DMS79 treated with DMSO at 0.1 percent for 48 hours (cell line): ENCODE measurements around the gene CPSF4L.
"Not testable (repeated sequence)": the region's sequence is repeated elsewhere in the genome, so short reads cannot be mapped to it uniquely, and the experiment has no call there.

ENCODE experiments used
- DNase-seq: peaks from one replicate; lab custom pipeline; 2025; lab: John Stamatoyannopoulos, UW

Gene CPSF4L

DNA sequence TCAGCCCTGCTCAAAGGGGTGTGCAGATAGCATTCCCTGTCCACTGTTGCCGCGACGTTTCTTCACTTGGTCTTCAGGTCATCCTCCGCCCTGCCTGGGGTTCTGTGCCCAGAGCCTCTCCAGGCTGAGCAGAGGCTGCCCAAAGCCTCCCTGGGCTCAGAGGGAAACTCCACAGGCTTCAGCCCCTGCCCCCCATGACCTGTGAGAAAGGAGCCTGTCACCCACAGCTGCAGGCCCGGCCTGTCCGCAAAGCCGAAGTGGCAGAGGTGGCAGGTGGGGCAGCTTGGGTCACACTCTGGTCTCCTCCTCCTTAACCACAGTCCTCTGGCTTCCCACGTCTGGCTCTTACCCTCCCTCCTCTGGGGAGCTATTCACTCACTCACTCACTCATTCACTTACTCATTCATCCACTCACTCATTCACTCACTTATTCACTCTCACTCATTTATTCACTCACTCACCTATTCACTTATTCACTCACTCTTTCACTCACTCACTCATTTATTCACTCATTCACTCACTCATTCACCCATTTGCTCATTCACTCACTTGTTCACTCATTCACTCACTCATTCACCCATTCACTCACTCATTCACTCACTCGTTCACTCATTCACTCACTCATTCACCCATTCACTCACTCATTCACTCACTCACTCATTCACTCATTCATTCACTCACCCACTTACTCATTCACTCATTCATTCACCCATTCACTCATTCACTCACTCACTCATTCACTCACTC is 7.1 kb upstream of the CPSF4L start:
- DNase-seq = no peak

DNA sequence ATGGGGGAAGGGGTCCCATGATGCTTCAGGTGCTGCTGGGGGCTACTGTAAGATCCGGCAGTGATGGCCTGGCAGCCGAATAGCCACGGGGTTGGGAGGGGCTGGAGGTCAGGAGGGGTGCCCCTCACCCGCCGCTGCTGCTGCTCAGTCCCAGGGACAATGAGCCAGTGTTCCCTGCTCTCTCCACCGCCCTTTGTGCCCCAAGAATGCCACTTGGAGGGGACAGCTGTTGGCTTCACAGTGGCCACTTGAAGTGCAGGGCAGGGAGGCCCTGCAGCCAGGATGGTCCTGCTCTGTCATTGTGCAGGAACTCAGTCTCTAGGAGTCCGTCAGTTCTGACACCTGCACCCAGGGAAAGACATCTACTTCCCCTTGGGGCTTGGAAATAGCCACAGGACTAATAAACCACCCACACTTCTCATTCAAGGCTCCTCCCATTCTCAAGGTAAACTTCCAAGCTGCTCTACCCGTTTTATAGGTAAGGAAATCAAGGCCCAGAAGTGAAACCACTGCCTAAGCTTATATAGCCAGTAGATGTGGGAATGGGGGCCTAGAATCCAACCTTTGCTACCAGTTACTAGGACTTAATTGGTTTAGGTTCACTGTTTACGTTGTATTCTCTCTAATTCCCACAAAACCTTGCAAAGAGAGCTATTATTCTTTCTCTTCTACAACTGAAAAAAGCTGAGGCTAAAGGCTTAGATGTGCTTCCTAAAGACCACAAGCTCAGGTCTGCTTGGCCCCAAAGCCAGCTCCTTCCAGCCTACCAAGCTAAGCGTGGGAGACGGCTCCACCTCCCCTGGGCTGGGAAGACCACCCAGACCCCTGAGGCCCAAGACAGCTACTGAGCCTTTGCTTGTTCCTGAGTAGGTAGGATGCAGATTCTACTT is 6.2 kb upstream of the CPSF4L start:
- no peak for DNase-seq

DNA sequence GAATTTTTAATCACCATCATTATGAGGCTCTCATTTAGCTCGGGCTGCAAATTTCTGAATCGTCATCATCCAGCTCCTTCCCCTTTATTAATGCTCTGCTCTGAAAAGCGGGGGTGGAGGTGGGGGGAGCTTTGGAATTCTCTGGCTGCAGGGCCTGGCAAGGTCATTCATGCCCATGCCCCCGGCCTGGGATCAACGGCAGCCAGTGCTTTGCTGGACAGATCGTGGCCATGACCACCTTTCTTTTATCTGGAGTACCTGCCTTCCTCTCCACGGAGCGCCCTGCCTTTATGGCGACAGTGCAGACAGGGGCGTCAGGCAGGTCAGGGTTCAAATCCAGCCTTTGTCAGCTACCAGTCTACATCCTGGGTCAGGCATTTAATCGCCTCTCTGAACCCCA is 5.1 kb upstream of the CPSF4L start:
- DNase-seq = no peak

DNA sequence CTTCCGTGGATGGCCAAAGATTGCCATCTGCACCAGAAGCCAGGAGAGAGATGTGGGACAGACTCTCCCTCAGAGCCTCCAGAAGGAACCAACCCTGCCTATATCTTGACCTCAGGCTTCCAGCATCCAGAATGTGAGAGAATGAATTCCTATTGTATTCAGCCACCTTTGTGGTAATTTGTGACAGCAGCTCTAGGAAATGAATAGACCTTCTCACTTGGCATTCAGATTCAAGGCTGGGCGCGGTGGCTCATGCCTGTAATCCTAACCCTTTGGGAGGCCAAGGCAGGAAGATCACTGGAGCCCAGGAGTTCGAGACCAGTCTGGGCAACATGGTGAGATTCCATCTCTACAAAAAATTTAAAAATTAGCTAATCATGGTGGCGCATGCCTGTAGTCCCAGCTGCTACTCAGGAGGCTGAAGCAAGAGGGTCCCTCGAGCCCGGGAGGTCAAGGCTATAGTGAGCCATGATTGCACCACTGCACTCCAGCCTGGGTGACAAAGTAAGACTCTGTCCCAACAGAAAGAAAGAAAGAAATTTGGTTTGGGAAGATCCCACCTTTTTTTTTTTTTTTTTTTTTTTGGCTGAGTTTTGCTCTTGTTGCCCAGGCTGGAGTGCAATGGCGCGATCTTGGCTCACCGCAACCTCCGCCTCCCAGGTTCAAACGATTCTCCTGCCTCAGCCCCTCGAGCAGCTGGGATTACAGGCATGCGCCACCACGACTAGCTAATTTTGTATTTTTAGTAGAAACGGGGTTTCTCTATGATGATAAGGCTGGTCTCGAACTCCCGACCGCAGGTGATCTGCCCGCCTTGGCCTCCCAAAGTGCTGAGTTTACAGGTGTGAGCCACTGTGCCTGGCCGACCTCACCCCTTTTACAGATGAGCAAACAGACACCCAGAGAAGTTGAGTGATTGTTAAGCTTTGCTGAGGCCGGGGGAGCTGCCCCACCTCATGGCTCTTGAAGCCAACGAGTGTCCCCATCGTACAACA is 4.3 kb upstream of the CPSF4L start:
- no peak for DNase-seq

DNA sequence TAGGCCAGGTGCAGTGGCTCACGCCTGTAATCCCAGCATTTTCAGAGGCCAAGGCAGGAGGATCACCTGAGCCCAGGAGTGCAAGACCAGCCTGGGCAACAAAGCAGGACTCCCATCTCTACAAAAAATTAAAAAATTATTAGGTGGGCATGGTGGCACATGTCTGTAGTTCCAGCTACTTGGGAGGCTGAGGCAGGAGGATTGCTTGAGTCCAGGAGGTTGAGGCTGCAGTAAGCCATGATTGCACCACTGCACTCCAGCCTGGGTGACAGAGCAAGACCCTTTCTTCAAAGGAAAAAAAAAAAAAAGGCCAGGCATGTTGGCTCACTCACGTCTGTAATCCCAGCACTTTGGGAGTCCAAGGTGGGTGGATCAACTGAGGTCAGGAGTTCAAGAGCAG is 2.8 kb upstream of the CPSF4L start:
- not testable (repeated sequence) for DNase-seq

DNA sequence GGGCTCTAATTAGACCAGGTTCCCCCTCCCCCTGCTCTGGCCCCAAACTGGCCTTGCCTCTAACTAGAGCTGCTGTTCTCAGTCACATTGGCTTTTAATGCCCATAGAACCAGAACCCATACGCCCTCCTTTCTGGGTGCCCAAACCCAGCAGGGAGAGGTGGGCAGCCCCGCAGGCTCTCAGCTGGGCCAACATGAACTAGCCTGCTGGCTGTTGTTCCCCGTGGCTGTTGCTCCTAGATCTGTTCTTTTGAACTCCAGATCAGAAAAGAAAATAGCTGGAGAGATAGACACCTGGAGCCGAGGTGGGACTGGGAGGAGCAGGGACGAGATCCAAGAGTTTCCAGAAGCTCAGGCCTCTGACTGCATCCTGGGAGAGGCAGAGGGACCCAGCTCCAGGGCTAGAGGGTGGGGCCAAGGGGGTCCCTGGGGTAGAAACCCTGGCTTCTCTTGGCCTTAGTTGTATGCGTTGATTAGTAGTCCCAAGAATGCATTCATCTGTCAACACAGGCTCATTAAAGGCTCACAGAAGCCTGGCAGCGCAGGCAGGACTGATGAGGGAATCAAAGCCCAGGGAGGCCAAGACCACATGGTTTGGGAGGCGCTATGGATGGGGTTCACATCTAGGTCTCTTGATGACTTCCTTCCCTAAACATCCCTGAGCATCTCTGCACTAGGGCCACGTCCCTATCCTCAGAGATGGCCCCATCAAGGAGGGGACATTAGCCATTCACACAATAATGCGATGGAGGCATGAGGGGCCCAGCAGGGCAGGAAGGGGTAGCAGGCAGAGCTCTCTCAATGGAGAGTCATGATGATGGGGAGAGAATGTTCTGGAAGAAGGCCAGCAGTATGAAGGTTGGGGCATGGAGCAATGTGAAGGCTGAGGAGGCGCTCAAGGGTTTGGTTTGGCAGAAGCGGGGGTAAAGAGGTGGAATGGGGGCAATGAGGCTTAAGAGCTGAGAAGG is 1.3 kb upstream of the CPSF4L start:
- no peak for DNase-seq

DNA sequence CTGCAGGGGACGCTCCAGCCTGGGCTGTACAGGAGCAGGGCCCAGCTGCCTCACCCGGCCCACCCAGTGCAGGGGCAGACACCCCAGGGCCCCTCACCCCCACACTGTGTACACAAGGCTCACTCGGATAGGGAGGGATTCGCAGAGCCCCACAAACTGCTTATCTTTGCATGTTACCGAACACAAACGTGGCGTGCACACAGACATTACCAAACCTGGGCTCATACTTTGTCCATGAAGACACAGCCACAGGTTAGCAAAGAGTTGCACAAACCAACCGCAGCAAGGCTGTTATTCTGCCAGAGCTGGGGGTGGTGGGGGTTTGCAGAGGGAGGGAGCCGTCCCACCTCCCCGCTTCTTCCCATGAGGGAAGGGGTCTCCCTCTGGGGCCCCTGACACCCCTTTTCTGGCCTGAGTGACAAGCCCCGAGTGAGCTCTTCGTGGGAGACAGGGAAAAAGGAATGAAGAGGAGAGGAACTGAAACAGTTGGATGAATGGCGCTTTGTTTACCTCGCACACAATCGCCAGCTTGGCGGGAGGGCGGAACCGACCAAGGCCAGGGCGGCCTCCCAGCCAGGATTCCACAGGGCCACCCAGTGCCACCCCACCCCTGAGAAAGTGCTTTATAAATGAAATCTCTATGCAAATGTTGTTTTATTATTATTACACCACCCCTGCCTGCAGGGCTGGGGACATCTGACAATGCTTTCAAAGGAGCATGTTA is 434 bp upstream of the CPSF4L start:
- no peak for DNase-seq

DNA sequence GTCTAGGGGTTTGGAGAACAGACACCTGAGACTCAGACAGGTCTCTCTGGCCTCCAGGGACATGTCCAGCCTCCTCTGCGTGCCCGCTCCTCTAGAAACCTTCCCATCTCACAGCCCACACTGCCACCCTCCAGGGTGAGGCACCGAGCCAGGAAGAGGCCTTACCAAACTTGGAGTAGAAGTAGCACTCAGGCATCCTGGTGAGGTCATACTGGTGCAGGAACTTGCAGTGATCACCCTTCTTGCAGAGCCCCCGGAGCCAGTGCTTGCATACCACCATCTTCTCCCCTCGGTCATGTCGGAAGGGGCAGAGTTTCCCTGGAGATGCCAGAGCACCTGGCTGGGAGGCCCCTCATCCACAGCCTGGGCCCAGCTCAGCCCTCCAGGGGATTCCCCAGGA is 4.2 kb downstream of the CPSF4L start:
- no peak for DNase-seq

DNA sequence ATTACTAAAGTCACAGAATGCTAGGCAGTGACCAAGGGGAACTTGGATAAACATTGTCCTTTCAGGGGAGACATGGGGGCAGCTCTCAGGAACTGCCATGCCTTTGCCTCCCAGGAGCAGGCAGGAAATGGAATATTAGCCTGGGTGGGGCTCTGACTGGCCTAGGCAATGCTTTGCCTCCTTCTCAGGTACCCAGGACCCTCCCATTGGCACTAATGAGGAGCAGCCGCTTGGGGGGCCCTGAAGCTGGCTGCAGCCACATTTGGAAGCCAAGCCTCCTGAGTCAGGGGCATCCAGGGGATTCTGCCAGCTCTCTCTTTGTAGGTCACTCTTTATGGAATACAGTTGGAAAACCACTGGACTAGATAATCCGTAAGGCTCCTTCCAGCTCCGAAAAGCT is 5.5 kb downstream of the CPSF4L start:
- DNase-seq = no peak

DNA sequence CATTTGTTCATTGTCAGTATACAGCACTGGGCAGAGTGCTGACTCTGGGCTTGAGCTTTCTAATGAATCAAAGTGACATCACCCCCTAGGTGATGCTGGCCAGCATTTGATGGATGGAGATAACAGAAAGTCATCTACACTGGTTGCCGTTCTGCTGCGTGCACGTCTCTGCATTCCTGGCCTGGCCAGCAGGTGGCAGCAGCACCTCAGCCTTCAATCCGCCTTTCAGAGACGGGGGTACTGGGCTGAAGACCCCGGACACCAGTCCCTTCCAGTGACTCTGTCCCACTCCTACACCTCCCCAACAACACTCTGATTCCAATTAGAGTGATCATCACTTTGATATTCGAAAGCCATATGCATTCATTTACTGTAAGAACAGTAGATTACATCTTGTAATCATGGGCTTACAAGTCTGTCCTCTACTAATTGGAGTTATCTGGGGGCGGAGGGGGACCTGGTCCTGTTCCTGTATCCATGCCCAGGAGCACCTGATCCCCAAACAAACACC is 6.0 kb downstream of the CPSF4L start:
- no peak for DNase-seq

DNA sequence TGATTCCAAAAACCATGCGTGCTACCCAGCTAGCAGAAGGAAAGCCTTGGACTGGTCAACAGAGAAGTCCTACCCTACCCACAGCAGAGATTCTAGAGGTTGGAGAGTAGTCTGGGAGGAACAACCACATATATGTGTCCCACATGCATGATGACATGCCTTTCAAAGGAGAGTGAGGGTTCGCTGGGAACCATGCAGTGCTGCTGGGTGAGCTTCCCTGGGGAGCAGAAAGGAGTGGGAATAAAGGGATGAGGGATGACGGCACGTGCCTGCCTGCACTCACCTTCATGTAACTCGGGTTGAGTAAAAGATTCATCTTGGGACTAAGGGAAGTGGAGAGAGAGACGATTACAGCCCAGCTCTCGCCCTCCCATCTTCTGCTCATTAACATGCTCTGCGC is 9.8 kb downstream of the CPSF4L start:
- no peak for DNase-seq

DNA sequence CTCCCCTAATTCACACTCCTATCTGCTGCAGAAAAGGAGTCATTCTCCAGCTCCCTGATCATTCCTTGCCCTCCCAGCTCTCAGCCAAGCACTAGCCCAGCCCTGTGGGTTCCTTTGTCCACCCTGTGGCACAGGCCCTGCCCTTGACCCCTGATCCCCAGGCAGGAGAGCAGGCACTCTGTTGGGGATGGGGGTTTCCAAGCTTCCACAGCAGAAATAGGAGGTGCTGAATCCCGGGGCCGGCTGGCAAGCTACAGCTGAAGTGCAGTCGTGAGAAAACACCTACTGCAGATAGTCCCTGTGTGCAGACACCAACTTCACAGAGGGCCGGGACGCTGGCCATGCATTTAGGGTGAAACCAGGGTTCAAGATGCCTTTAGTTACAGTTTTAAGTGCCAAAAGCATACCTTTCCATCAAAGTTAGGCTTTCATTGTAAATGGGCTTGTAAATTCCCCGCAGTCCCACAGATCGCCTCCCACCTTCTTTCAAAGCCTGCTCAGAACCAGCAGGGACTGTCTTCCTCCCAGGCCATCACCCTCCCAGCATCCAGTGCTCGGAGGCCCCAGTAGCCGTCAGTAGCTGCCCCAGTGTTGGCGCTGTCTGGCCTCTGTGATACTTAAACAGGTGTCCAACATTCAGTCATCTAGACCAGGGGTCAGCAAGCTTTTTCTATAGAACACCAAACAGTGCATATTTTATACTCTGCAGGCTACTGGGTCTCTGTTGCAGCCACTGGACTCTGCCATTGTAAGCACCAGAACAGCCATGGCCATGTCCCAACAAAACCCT is 10.6 kb downstream of the CPSF4L start:
- DNase-seq = no peak

DNA sequence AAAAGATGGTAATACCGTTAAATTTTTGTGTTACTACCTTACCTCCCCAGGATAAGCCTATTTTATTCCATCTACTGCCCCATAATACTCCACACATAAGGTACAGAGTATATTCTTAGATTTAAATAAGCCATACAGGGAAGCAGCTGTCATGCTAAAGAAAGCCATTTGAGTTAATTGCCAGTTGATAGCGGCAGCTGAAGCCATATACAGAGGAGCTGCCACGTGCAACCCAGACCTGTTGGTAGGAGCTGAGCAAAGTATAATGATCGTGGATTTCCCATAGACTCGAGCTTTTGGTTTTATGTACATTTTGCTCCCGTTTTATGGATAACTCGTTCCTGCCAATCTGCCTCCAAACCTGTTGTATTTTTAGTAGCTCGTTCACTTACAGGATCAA is 12.0 kb downstream of the CPSF4L start:
- no peak for DNase-seq

DNA sequence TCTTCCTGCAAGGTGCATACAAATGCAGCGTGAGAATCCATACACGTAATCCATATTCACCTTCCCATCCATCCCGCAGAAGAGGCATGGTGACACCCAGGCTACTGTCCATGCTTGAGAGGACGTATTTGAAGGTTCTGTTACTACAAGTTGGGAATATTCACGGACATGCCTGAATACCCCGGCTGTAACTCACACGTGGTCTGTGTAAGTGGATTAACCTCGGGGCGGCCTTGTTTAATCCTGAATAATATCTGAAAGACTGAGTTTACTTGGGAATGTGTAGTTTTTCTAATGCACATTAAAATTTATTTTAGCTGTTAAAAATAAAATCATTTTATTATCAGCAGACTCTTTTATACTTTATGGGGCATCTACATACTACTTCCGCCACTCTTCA is 13.1 kb downstream of the CPSF4L start:
- DNase-seq = no peak

DNA sequence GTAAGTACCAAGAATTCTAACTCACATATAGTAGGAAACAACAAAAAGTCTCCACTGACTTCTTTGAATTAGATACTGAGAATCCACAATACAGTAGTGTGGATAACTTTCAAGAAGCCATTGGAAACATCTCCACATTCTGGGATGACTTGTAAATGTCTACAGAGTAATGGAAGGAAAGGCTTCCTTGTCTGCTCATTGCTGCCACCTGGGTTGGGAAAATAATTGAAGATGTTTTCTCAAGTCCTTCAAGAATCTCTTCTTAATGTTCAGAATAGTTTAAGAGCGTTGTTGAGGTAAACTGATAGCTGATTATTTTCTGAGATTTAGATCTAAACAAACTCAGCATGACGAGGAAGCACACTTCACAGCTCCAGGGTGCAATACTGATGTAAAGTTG is 14.0 kb downstream of the CPSF4L start:
- DNase-seq = no peak

DNA sequence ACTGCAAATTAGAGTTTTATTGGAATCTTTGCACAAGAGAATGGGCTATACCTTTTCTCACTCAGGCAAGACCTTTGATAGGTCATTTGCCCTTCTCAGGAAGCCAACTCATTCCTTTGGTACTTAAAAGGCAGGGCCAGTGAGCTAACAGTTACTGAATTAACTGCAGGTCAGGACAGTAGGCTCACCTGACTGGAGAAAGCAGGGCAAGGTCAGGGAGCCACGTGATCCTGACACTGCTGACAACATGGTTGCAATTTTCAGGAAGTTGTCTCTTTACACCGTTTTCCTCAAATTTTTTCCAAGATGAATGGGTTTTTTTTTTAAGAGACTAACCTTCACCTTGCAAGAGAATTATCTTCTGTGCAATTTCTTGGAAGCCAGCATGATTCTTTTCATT is 21.1 kb downstream of the CPSF4L start:
- no peak for DNase-seq

DNA sequence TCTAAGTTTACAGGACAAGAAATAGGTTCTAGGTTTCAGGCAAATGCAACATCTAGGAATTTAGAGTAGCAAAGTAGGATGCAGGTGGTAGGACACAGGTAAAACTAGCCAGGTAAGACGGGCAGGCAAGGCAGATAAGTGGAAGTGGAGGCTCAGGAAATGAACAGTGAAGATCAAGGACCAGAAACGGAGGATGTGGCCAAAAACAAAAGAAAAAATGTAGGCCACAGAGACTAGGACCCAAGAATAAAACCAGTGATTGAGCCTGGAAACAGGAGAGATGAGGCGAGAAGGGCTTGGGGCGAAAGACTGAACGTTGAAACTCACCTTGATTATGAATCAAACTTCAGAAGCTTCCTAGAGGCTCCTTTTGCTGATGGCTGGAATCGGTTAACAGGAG is 24.0 kb downstream of the CPSF4L start:
- DNase-seq = no peak

DNA sequence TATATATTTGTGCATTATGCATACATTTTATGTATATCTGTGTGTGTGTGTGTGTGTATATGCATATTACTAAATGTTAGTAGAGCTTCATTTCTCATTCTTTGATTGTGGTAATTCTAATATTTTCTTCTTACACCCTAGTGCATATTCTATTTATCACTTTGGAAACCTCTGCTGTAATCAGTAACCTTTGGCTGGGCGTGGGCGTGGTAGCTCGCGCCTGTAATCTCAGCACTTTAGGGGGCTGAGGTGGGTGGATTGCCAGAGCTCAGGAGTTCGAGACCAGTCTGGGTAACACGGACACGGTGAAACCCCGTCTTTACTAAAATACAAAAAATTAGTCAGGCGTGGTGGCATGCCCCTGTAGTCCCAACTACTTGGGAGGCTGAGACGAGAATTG is 26.9 kb downstream of the CPSF4L start:
- no peak for DNase-seq
